Fibroblast of skin of left quadriceps (primary cell): Measurements from ENCODE around the gene ATAD3A.

ENCODE experiments used
- DNase-seq, 2 experiments: peaks; one replicate each; pipeline ENCODE4 v3.0.0-alpha.2; 2013; ENCODE audit warnings: low read depth in 2 of 2

ATAD3A gene

GRCh38 chr1:1582585-1583346 is 70.8 kb downstream of the ATAD3A start:
- no peak for DNase-seq

GRCh38 chr1:1583347-1584010 is 71.5 kb downstream of the ATAD3A start:
- DNase-seq = no peak
